GM18498 (cell line): ENCODE measurements around the gene OXGR1.
A peak's percentile ranks its signal among the peaks of the same experiment; 100 is the strongest.
"Not testable (repeated sequence)": the region's sequence is repeated elsewhere in the genome, so short reads cannot be mapped to it uniquely, and the experiment has no call there.

Experiments used
- ATAC-seq: cut with Tn5 transposase; IDR thresholded peaks from one replicate; pipeline ENCODE4 v1.9.1; 2021; ENCODE audit warnings: mild to moderate bottlenecking, moderate library complexity; ENCODE audit not compliant: unreplicated experiment

OXGR1 gene

DNA sequence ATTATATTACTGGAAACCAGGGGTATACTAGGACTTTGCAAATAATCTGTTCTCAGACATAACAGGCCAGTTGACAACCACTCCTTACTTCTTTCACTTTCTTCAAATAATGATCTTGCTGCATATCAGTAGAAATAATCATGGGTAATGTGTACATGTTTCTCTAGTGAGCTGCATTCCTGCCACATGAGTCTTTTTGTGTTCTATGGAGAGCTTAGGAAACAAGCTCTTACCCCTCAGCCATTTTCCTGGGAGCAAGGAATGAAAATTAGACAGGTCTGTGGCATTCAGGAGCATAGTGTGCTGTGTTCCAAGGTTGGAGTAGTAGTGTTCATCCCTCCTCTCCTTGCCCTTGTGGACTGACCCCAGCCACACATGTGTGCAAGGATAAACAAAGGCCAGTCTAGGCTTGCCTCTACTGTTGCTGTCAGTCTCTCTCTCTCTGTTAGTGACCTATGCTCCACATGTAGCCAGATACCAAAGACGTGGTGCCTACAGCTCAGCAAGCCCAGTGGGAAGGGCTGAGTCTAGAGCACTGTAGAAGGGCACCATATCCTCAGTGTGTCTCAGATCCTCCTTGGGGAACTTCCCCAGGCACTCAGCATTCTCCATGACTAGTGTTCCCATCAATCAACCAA, 11.5 kb upstream of the OXGR1 start:
- no peak for ATAC-seq

DNA sequence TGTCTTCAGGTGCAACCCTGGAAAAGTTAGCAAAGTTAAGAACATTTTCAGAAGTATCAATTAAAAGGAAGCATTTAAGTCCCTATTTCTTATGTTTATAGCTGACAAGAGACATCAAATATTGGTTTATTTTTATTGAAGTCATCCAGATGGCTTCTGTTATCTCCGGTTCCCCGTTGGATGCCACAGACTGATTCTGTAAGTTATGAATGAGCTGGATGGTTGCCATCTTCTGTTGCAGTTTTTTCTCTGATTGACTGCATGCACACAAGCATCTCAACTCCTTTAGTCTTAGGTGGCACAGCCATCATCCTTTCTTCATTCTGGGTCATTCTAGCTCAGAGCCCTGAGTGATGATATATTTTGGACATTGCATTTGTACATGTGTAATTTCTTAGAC, 10.6 kb upstream of the OXGR1 start:
- no peak for ATAC-seq

- ATAC-seq = no peak
These were observed 10.0 kb upstream of the OXGR1 start for GRCh38 chr13:97004096-97004876.

DNA sequence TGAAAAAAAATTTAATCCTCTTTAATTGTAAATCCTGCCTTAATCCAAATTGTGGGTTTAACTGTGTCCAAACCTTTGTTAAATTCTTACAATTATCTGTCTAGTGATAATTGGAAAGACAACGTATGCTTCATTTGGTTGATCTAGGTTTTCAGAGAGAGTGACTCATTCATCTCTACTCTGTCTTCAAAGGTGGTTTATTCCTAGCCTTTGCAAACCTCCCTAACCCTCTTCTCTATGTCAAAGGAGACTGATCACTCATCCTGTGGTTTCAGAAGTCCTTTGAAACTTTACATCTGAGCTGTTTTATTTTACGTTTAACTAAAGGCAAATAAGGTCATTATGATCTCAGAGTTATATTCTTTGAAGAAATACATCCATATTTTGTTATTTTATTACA, 8.8 kb upstream of the OXGR1 start:
- no peak for ATAC-seq

- ATAC-seq = no peak
These were observed 8.3 kb upstream of the OXGR1 start for GRCh38 chr13:97002581-97002980.

- no peak for ATAC-seq
These were observed 7.4 kb upstream of the OXGR1 start for GRCh38 chr13:97001636-97002035.

- no peak for ATAC-seq
These were observed 6.1 kb upstream of the OXGR1 start for GRCh38 chr13:97000295-97000925.

GRCh38 chr13:96999091-96999490, 4.8 kb upstream of the OXGR1 start:
- ATAC-seq = no peak

DNA sequence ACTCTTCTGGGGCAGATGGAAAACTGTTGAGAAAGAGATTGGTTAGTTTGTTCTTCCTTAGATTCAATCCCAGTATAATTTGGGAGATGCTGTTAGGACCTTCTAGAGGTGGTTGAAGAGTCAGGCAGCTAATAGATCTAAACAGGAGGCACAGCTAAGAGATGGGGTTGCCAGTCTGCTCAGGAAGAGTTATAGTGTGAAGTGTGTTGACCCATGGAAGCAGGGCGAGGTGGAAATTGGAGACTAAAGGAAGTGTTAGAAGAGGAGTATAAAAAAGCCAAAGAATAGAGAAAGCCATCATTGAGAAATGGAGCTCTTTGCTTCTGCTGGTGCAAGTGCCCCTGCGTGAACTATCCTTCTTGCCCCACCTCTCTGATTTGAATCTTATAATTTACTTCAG, 3.8 kb upstream of the OXGR1 start:
- no peak for ATAC-seq

- ATAC-seq = no peak
These were observed 2.6 kb upstream of the OXGR1 start for GRCh38 chr13:96996886-96997285.

- no peak for ATAC-seq
These were observed 1.8 kb upstream of the OXGR1 start for GRCh38 chr13:96996107-96996506.

DNA sequence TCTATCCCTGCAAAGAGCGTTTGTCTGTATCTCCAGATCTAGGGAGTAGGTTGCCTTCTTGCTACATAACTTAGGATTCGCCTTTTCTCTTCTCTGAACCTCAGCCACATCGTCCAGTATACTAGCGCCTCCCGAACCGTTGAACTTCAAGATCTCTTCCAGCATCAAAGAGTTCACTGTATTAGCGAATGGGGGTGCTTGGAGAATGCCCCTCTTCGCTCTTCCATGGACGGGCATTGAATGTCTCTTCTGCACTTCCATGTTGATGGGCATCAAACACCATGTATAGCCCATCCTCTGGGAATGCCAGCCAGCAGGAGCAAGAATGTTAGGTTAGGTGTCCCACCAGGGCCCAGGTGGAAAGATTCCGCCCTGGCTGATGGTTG, 575 bp upstream of the OXGR1 start:
- no peak for ATAC-seq

- ATAC-seq = no peak
These were observed 651 bp downstream of the OXGR1 start for GRCh38 chr13:96993634-96994016.

GRCh38 chr13:96992633-96993032, 1.6 kb downstream of the OXGR1 start:
- ATAC-seq = no peak

GRCh38 chr13:96991072-96991471, 3.2 kb downstream of the OXGR1 start:
- no peak for ATAC-seq

DNA sequence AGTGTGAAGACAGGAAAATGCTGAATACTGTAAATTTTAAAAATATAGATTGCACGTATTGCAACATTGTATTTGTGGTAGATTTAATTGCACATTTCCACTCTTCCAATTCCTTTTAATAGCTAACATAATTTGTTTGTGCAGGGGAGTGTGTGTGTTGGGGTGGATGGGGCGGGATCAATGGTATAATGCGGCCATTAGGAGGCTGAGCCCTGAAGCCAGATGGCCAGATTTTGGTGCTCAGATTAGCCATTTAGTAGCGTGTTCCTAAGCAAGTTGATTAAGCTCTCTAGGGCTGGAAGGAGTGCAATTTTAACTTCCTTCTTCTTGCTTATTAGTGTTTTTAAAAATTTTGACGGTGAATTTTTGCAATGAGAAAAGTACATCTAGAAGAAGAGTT, 5.8 kb downstream of the OXGR1 start:
- no peak for ATAC-seq

- peak; percentile 100 for ATAC-seq
These were observed 10.2 kb downstream of the OXGR1 start for GRCh38 chr13:96984051-96984508.

DNA sequence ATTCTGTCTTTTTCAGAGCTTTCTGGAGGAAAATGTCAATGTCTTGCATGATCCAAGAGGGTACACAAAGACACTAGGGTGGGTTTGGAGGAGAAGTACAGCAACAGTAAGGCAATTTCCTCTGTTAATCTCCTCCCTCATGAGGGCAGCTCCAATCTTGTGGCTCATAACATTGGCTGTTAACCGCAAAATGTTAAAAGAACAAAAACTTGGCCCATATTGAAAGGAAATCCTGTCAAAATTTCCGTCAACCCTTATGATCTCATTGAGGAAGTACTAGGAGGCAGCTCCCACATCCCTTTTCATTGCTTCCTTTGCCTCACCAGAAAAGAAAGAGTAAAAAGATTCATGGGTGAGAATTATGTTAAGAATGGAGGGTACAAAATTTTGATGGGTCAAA, 11.6 kb downstream of the OXGR1 start:
- no peak for ATAC-seq

DNA sequence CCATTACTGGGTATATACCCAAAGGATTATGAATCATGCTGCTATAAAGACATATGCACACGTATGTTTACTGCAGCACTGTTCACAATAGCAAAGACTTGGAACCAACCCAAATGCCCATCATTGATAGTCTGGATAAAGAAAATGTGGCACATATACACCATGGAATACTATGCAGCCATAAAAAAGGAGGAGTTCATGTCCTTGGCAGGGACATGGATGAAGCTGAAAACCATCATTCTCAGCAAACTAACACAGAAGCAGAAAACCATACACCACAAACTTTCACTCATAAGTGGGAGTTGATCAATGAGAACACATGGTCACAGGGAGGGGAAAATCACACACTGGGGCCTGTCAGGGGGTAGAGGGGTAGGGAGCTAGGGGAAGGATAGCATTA, 14.4 kb downstream of the OXGR1 start:
- not testable (repeated sequence) for ATAC-seq

DNA sequence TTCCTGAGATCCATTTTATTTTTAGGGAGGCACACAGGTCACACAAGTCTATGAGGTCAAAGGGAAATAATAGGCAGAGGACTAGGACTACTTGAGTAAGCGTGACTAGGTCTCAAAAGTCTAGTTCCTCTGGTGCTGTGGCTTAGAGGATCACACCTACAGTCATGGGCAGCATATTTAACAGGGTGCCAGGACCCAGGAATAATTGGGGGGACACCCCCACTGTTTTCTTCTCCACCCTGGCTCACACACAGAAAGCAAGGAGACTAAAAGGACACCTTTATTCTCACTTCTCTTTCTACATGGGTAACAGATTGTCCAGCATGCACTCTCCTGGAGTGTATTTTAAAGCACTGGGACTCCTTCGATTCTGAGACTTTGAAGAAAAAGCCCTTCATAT, 26.2 kb downstream of the OXGR1 start:
- no peak for ATAC-seq

- no peak for ATAC-seq
These were observed 27.0 kb downstream of the OXGR1 start for GRCh38 chr13:96967248-96967745.
